GM06990 (cell line): Measurements from ENCODE around the gene ITPRID1.
"Not testable (repeated sequence)": the region's sequence is repeated elsewhere in the genome, so short reads cannot be mapped to it uniquely, and the experiment has no call there.

Experiments used
- DNase-seq: peaks from one replicate; pipeline ENCODE4 v3.0.0-alpha.2; 2011; ENCODE audit not compliant: insufficient read length; ENCODE audit errors: extremely low read depth
- H3K27me3 ChIP-seq: replicated peaks from 2 replicates; pipeline ENCODE4 v1.6.0; 2011; ENCODE audit warnings: low read length; ENCODE audit not compliant: control insufficient read depth, insufficient read depth
- H3K36me3 ChIP-seq: 2 replicates; pipeline ENCODE4 v1.5.1; 2011; ENCODE audit warnings: low read length; ENCODE audit not compliant: control insufficient read depth, insufficient read depth
- H3K4me3 ChIP-seq: replicated peaks from 2 replicates; pipeline ENCODE4 v1.5.1; 2011; ENCODE audit warnings: low read depth, mild to moderate bottlenecking, control low read depth, low read length
- CTCF ChIP-seq: IDR thresholded peaks from 2 replicates; pipeline ENCODE4 v1.5.1; 2011; ENCODE audit warnings: low read length, control low read depth, mild to moderate bottlenecking, inconsistent platforms; ENCODE audit not compliant: insufficient read depth, poor library complexity, severe bottlenecking

The ITPRID1 gene

GRCh38 chr7:31513790-31514189 lies at the start of gene ITPRID1:
Gene ITPRID1 (plus strand): TSS chr7:31514090. CDS start chr7:31553025, 38,935 bp downstream.
- no peak for TF ChIP-seq CTCF
- Histone ChIP-seq H3K36me3 (no peaks in the 10 kb centered on the region), H3K27me3 (no peaks in the 10 kb centered on the region), H3K4me3 (no peak within 1 kb of the TSS)
- no peak for DNase-seq

- Histone ChIP-seq H3K36me3 (no peaks in the 10 kb centered on the region), H3K4me3 (no peak overlapping the region), H3K27me3 (no peaks in the 10 kb centered on the region)
- no peak for DNase-seq
- TF ChIP-seq CTCF = no peak
These were observed 49.3 kb upstream of the ITPRID1 start for GRCh38 chr7:31464601-31465000.

- TF ChIP-seq CTCF = no peak
- Histone ChIP-seq H3K4me3 (no peak overlapping the region), H3K36me3 (no peaks in the 10 kb centered on the region), H3K27me3 (no peaks in the 10 kb centered on the region)
- no peak for DNase-seq
These were observed 48.6 kb upstream of the ITPRID1 start for GRCh38 chr7:31465285-31465684.

- TF ChIP-seq CTCF = no peak
- DNase-seq = no peak
- no peak overlapping the region for H3K4me3 ChIP-seq
- H3K27me3 ChIP-seq = no peaks in the 10 kb centered on the region
- H3K36me3 ChIP-seq = no peaks in the 10 kb centered on the region
These were observed 47.9 kb upstream of the ITPRID1 start for GRCh38 chr7:31466036-31466435.

GRCh38 chr7:31470883-31471282 lies 43.0 kb upstream of the ITPRID1 start:
- not testable (repeated sequence) for H3K27me3 ChIP-seq, H3K4me3 ChIP-seq, DNase-seq, H3K36me3 ChIP-seq

- H3K27me3 ChIP-seq = no peaks in the 10 kb centered on the region
These were observed 38.5 kb upstream of the ITPRID1 start for GRCh38 chr7:31475368-31475767.

More at GRCh38 chr7:31475368-31475767, 38.5 kb upstream of the ITPRID1 start:
- no peak for TF ChIP-seq CTCF
- Histone ChIP-seq H3K4me3 (no peak overlapping the region), H3K36me3 (no peaks in the 10 kb centered on the region)
- no peak for DNase-seq
